Cerebellar cortex (tissue), 1 donor: ENCODE results near the gene CDH12.

ENCODE experiments used
- DNase-seq: peaks from one replicate; pipeline ENCODE4 v3.0.0-alpha.2; 2015; ENCODE audit warnings: low spot score

The CDH12 gene

GRCh38 chr5:21709770-21710169 is 1143.4 kb downstream of the CDH12 start:
- DNase-seq, result no peak

DNA sequence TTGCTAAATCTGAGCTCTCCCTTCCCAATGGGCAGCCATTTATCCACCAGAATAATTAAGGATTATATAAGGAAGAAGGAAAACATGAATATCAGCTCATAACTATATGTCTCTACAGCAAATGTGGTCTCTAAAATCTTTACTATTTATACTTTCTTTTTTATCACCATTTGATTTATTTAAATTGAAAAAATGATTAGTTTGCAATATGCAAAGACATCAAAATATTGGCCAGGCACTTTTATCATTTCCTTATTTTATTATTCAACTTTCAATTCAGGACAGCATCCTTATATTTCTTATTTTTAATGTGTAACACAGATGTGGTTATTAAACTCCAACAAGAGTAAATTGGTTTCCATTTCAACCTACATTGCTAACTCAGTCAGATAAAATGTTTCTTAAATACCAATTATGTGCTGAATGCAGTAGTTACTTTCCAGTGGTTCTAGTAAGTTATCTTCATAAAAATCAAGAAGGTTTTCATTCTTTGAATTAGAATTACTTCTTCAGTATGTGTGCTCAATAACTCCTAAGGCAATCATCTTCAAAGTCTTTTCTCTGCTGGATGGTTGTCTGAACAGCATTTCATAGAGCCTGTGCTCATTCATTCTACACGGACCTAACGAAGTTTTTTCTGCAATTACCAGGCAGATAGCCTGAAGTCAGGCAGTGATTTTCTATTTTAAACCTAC is 1148.0 kb downstream of the CDH12 start:
- no peak for DNase-seq

DNA sequence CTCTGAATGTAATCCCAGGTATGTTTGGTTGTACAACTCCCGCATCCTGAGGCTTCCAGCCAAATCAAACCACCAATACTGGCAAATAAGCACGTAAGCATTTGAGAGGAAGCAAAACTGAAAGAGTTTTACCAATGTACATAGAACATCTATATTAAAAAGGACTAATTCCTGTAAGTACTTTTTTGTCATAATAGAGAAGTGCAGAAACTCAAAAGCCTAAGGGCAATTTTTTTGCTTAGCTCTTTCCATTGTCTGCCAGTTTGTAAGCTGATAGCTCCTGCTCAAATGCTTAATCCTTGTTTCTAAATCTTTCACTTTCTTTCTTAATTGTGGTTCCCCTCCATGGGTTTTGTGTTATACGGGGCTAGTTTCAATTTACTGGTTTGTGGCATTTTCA is 1151.8 kb downstream of the CDH12 start:
- no peak for DNase-seq
